ENCODE measurements around the gene LHFPL2.

Gene LHFPL2

DNA sequence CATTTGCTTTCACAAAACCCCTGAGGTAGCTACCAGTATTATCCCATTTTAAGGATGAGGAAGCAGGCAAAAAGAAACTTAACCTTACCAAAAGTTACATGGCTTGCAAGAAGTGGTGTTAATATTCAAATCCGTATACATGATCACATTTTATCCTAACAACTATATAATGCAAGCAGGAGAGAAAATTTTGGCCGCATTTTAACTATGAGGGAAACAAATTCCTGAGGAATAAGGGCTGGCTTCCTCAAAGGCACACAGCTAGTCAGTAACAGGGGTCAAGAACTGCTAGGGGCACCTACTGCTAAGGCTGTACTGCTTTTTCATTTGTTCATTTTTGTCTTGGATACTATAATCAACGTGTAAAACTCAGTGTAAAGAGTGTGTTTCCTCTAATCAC, 81.0 kb downstream of the LHFPL2 start:
- DNase-seq (ENCODE audit: low read depth): no peak

DNA sequence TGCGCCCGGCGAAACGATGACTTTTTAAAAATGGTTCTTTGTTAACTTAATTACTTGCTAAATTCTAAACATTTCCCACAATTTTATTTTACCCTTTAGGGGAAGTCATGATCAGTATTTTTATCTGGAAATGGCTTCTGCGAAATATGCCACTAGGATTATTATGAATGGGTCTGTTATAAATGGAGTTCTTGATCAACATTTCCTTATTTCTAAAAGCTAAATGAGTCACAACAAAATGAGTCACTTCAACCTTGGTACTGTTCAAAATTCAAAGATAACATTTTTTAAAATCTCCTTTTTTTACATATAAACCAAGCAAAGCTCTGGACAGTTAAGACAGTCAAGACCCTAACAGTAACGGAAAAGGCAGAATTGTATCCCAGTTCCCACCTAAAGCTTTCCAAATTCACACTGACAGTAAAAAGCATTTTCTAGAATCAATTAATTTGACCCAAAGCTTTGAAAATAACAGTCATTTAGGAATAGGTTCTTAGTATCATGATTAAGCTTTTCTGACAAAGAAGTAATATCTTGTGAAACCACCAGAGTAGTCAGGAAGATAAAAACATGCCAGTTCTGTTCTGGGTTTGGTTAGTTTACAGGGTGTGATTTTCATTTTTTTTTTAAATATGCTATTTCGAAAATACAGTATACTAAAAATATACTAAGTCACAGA, 81.7 kb downstream of the LHFPL2 start:
- DNase-seq (ENCODE audit: low read depth): no peak

DNA sequence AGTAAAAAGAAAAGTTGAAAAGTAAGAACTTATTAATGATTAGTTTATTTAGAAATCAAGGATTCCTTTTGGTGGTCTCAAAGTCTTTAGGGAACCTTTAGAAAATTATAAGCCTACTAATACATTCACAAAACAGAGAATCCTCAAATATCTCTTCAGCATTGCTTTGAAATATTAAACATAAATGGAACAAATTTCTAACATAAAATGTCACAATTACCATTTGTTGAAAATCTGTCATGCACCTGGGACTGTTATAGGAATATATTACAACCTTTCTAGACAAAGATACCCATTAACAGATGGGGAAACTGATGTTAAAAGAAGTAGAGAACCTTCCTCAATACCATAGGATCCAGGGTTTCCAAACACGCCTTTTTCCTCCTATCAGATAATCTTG, 83.2 kb downstream of the LHFPL2 start:
- DNase-seq (ENCODE audit: low read depth): no peak

DNA sequence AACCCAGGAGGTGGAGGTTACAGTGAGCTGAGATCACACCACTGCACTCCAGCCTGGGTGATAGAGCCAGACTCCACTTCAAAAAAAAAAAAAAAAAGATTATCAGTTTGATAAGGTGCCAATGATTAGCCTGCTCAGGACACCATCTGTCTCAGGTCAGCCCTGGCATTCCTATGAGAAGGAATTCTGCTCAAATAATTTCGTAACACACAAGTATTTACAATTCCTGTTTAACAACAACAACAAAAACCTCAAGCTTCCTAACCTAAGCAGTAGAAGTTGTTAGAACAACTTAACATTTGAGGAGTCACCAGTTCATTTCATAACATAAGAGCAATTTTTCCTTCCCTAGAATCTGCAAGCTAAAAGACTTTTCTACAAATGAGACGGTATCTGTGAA, 85.0 kb downstream of the LHFPL2 start:
- DNase-seq (ENCODE audit: low read depth): no peak

DNA sequence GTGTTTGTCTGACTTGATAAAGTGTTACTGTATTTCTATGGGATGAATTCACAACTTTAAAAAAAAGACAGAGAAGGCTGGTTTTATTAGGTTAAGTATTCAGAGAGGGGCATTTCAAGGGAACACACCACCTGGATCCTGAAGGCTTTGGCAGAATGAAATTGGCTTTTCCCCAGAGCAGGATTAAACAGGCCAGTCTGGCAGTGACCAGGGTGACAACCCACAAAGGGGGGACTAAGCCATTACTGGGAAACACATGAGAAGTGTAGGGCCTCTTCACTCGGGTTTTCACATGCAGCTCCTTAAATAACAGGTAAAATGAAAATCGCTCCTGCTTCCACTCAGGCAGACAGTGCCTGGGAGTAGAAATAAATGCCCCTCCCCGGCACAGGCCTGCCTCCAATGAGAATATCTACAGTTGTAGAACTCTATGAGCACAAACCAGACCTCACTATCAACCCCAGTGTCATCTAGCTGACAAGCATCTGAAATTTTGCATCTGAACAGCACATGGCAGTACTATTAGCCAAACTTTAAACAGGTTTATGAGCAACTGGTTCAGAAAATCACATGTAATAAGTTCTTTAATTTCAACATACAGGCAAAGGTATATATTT, 85.8 kb downstream of the LHFPL2 start:
- no peak for DNase-seq (ENCODE audit: low read depth)

DNA sequence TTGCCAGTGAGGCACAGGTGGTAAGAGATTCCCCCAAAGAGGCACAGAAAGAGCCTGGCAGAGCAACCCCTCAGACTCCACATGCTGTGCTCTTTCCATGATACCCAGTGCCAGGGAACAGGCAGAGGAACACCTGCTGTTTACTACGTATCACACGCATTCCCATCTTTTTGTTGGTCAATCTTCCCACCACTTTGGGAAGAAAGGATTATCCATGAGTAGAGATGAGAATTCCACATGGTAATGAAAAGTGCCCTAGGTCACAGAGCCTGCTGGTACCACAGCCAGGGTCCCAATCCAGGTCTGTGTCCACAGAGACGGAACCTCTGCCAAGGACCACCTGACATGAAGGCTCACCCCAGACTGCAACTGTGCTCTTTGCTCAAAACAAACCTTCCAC, 86.6 kb downstream of the LHFPL2 start:
- no peak for DNase-seq (ENCODE audit: low read depth)

DNA sequence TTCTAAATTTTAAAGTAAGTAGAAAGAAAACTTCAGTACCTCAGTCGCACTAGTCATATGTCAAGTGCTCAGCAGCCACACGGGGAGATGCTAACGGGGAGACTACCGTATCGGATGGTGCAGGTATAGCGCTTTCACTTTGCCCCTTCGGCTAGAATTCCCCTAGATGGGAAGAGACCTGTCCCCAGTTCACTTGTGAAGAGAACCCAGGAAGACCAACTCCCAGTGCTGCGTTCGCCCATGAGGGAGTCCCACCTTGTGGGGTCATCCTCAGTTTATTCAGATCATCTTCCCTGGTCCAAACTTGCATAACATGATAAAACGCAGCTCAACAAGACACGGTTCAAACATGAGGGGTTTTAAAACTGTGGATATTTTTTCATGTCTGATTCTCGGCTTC, 87.3 kb downstream of the LHFPL2 start:
- DNase-seq (ENCODE audit: low read depth): no peak

DNA sequence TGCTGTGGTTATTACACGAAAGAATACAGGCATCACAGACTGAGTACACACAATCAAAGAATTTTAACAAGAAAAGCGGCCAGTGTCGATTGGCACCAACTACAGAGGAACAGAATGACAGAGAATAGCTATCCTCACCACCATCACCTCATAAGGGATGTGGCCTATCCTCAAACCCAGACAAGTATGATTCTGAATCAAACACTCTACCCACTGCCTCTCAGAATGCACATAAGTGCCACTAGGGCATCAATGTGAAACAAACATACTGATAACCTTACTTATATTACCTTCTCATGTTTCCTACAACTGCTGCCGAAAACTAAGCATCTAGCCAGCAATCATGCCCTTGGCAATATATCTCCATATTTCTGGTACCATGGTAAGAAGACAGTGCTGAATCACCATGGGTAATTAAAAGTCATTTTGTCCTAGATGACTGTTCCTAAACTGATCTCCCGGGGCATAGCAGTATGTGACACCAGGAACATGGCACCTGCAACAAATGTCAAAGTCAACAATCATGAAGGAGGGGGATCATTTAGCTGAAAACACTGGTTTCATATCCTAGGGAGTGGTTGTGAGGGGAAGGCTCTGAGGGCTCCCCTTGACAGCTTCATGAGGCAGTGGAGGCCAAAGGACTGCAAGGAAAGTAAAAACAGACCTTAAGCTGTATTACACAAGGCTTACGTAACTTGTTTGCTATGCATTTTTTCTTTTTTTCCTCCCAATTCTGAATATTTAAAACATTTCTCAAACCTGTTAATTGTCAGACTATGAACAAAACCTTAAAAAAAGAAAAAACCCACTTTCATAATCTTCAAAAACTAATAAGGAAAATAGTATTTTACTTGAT, 88.3 kb downstream of the LHFPL2 start:
- DNase-seq (ENCODE audit: low read depth): no peak

DNA sequence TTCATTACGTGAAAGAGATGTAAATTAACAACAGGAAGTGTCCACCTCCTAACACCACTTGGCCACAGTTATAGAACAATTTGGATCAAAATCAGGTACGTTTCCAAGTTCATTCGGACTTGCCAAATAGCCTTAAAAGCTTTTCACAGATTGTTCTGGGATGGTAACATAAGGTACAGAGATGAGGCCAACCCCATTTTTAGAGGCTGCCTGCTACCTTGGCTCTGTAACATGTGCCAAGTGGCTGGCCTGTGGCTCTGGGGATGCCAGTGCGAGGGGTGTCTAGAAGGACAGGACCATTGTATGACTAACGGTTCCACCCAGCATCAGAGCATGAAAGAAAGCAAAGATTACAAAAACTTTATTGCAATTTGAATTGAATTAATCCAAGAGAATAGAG, 91.0 kb downstream of the LHFPL2 start:
- no peak for DNase-seq (ENCODE audit: low read depth)

DNA sequence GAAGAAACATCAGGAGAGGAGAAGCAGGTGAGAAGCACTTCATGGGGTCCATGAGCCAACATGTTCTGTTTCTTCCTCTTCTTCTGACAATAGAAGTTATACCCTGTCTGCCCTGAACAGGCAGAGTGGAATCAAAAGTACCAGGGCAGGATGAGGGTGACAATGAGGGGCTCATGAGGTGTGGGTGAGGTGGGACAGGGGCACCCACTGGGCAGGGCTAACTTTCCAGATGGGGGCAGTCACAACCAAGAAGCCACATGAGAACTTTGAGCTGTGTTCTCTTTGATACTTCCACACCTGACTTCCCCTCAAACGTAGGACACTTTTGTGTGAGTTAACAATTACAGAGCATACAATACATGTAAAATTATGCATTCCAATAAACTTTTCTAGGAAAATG, 92.7 kb downstream of the LHFPL2 start:
- no peak for DNase-seq (ENCODE audit: low read depth)

DNA sequence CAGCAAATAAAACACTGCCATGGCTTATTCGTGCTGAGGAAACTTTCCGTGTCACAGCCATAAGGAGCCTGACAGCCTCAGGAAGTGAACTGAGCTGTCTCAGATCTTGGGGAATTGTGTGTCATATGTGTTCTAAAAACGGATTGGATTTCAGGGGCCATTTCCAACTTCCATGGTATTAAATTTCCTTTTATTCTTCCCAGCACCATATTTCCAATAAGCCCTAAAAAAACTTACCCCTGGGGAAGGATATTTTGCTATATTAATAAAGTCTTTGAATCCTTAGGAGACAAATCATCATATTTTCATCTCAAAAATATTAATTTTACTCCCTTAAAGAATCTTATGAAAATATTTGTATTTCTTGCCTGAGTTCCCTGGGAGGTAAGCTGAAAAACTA, 93.9 kb downstream of the LHFPL2 start:
- peak; percentile 25 for DNase-seq (ENCODE audit: low read depth)

DNA sequence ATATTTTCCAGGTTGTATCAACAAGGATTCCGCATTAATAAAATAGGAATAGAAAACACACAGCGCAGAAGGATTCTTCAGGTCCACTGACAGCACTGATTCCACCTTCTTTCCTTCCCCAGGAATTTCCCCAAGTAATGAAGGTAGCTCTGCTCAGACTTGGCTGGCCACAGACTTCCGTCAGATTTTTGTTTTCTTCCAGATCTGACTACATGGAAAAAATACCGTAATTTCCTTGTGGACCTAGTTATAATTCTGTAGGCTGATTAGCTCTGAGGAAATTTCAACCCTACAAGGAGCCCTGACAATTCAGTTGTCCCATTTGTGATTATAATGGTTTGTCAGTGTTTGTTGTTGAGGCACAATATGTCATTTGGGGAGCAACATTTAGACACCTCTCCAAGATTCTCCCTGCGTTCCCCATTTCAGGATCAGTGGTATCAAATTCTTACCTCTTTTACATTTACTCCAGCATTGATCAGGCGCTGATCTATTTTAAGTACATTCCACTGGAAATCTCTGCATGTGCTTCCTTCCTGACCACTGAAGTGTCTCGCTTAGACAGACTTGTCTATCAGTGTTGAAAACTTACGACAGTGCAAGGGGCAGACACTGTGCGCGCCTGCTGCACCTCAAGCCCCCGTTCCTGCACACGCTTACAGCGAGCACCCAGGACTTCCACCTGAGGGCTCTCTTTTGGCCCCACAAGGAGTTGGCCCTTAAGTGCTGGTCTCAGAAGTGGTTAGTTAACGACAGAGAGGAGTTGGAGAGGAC, 94.8 kb downstream of the LHFPL2 start:
- DNase-seq (ENCODE audit: low read depth): no peak

DNA sequence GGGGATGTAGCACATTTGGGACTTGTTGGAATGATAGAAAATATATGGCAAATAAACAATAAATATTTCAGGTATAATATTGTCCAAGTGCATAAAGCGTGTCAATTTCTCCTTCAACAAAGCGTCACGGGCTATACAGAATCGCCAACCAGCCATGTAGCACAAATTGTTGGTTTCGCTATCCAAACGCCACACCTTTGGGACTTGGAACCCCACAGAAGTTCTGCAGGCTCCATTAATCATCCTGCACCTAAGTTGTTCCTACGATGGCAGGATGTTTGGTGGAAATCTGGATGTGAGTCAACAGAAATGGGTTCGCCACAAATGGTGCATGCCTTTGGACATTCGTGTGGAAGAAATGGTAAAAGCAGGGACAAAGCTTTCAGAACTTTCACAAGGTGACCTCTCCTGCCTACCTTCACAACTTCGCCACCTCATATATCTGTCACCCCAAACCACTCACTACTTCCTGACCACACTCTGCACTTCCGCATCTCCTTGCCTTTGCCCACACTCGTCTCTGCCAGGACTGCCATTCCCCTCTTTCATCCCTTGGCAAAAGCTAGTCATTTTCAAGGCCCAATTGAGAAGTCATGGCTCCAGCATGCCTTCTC, 95.7 kb downstream of the LHFPL2 start:
- DNase-seq (ENCODE audit: low read depth): no peak

DNA sequence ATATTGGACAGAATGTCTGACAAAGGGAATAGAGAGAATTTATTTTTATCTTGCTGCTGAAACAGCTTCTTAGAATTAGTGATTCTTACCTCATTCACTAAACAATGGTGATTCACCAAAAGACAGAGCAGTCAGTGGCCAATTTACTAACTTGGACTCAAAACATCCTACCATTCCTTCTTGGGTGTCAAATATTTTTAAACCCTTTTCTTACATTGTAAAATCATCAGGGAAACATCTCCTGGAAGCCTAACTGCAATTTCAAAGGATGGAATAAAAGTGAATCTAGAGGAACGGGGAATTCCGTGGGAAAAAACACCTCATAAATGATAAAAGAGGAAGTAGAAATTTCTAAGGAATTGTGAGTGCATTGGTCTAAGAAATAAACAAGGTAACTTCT, 97.7 kb downstream of the LHFPL2 start:
- no peak for DNase-seq (ENCODE audit: low read depth)

DNA sequence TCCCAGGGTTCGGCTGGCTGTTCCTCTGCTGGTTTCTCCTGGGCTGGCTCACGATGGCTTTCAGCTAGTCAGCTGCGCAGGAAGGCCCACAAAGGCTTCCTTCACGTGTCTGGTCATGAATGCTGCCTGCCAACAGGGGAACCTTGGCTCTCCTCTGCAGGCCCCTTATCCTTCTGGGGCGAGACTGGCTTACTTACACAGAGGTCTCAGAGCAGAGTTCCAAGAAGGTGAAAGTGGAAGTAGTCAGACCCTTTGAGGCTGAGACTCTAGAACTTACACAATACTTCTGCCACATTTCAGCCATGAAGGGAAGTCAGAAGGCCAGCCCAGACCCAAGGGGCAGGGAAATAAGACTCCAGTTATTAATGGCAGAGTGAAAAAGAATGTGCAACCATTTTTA, 99.5 kb downstream of the LHFPL2 start:
- peak; percentile 37 for DNase-seq (ENCODE audit: low read depth)

DNA sequence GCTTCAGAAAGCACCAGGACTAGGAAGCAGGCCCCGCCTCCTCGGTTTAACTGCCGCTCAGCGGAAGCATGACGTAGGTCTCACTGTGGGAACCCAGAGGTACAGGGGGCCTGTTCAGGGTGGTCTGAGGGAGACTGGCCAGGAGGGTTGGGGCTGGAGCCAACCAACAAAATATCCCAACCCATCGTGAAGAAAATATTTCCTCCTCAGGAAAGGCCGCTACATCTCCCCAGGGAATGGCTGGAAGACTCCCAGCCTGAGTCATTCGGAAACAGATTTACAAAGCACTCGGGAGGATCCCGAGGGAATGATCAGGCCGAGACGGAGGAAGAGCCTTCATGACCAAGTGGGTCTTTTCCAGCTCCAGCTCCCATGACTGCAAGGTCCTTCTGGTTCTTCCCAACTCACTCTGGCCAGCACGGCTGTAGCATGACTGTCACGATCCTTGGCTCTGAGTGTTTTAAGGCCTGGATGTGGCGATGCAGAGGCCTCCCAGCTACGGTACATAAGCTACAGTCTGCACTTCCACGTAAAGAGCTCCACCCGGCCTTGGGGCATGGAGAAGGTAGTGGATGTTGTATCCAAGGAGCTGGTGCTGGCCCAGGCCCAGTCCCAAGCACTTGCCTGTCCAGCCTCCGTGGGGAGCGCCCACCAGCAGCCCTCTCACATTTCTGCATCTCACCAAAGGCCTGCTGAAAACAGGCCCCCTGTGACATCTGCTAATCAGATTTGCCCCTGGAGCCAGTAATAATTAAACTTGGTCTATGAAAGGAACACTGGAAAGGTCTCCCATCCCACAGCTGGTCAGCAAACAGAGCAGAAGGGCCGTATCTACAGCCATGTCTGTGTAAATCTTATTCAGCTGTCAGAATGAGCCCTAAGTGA, 100.6 kb downstream of the LHFPL2 start:
- peak; percentile 93 for DNase-seq (ENCODE audit: low read depth)

DNA sequence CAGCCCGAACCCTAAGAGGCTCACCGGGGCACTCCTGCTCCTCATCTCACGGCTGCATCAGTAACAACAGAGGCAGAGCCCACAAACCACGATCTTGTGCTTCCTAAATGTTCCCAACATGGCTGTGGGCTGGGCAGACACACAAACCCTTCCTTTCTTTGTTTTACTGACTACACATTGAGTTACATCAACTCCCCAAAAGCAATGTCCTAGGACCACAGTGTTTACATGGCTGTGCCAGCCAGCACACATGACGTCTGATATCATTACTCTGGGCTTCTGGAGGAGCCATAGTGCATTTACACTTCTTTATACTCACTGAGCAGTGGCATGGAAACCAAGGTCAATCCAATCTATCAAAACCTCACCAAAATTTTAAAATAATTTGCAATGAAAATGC, 101.4 kb downstream of the LHFPL2 start:
- DNase-seq (ENCODE audit: low read depth): peak; percentile 85

DNA sequence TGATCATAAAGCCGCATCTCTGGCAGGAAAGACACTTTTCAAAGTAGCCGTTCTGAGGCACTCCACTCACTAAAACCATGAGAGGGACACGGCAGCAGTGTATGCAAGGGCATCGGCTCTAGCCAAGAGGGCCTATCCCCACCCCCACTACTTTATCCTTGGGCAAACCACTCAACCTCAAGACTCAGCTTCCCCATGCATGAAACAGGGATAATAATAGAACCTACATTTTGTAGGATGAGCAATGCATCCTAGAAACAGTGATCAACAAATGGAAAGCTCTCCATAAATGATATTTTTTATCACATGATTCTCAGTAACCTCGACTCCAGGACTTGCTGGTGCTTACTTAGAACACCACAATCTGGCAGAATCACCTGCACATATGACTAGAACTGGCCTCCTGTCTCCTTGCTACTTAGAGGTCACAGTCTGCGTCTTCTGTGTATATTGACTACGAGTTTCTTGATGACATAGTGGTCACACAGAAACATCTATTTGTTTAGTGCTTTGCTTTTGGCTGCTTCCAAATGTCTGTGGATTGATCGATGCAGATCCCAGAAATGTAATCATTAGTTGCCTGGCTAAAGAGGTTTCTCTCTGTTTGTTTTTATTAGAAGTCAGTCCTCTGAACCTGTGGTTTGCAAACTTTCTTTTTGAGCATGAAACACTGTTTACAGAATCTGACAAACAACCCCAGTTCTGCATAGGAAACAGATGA, 102.1 kb downstream of the LHFPL2 start:
- no peak for DNase-seq (ENCODE audit: low read depth)

DNA sequence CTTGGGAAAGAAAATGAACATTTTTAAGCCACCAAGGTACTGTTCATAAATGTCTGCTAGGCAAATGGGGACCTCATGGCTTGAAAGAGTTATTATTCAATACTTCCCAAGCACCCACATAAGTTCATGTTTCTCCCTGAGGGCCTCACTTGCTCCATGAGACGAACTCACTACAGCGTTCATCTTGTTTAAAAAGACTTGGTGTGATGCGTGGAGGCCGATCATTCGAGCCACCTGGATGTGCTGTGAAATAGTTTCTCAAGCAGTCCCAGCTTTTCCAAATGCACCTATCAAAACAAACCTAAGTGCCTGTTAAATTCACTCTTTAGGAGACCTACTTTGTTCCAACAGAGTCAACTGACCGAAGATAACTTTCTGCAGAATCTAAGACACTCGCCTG, 103.2 kb downstream of the LHFPL2 start:
- no peak for DNase-seq (ENCODE audit: low read depth)

DNA sequence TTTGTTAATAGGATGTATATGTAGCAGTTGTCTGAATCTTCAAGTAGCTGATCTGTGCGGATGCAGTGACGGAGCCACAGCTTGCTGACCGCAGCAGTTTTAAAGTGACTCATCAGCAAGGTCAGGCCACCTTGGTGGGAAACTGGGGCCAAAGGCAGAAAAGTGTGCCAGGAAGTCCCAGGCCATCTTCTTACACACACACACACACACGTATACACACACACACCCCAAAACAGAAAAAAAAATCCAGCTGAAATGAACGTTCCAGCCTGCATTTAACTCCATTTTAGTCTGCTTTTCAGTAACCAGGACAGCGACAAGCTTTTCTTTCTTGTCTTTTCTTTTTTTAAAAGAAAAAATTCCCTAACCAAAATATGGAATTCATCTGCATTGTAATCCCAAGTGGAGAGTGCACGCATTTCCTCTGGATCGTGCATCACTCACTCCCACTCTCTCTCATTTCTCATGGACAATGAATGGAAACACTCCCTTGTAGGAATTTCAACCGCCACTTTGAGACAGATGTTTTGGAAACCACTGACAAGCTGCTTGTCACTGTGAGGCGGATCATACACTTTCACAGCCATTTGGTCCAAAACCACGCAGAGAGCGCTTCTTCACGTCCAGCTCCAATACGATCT, 103.9 kb downstream of the LHFPL2 start:
- DNase-seq (ENCODE audit: low read depth): peak; percentile 29
